ENCODE data around the gene SMIM38. TPM values are rescaled to one million over a fixed set of nuclear protein-coding genes. Genes with fewer than 3 reads are reported as not detected.
A peak's percentile ranks its signal among the peaks of the same experiment; 100 is the strongest.
"Not testable (repeated sequence)": the region's sequence is repeated elsewhere in the genome, so short reads cannot be mapped to it uniquely, and the experiment has no call there.

Gene SMIM38
- total RNA-seq, 1 donor from 2014 or later = 1.1 TPM

- DNase-seq (ENCODE audit: low spot score) = no peak
These were observed 33.5 kb upstream of the SMIM38 start for GRCh38 chr11:69122326-69122629.

- DNase-seq (ENCODE audit: low spot score) = peak; percentile 90
These were observed 32.9 kb upstream of the SMIM38 start for GRCh38 chr11:69122630-69123431.

GRCh38 chr11:69123593-69124545 lies 31.9 kb upstream of the SMIM38 start:
- DNase-seq (ENCODE audit: low spot score) = no peak

GRCh38 chr11:69125861-69126260 lies 29.9 kb upstream of the SMIM38 start:
- DNase-seq (ENCODE audit: low spot score) = no peak

- no peak for DNase-seq (ENCODE audit: low spot score)
These were observed 29.4 kb upstream of the SMIM38 start for GRCh38 chr11:69126286-69126685.

- DNase-seq (ENCODE audit: low spot score) = no peak
These were observed 28.5 kb upstream of the SMIM38 start for GRCh38 chr11:69127081-69127850.

- DNase-seq (ENCODE audit: low spot score) = no peak
These were observed 27.9 kb upstream of the SMIM38 start for GRCh38 chr11:69127884-69128283.

GRCh38 chr11:69129053-69129452 lies 26.7 kb upstream of the SMIM38 start:
- DNase-seq (ENCODE audit: low spot score) = no peak

- DNase-seq (ENCODE audit: low spot score) = no peak
These were observed 26.1 kb upstream of the SMIM38 start for GRCh38 chr11:69129647-69130046.

- no peak for DNase-seq (ENCODE audit: low spot score)
These were observed 25.1 kb upstream of the SMIM38 start for GRCh38 chr11:69130654-69131053.

GRCh38 chr11:69131121-69131566 lies 24.6 kb upstream of the SMIM38 start:
- DNase-seq (ENCODE audit: low spot score) = no peak

GRCh38 chr11:69131644-69132300 lies 24.0 kb upstream of the SMIM38 start:
- DNase-seq (ENCODE audit: low spot score) = peak; percentile 82

- no peak for DNase-seq (ENCODE audit: low spot score)
These were observed 23.4 kb upstream of the SMIM38 start for GRCh38 chr11:69132301-69132670.

GRCh38 chr11:69133251-69133650 lies 22.5 kb upstream of the SMIM38 start:
- DNase-seq (ENCODE audit: low spot score) = no peak

GRCh38 chr11:69134182-69134581 lies 21.6 kb upstream of the SMIM38 start:
- DNase-seq (ENCODE audit: low spot score) = not testable (repeated sequence)

- DNase-seq (ENCODE audit: low spot score) = no peak
These were observed 20.8 kb upstream of the SMIM38 start for GRCh38 chr11:69134957-69135356.

GRCh38 chr11:69135420-69136363 lies 20.0 kb upstream of the SMIM38 start:
- DNase-seq (ENCODE audit: low spot score) = no peak

- DNase-seq (ENCODE audit: low spot score) = no peak
These were observed 19.3 kb upstream of the SMIM38 start for GRCh38 chr11:69136471-69136870.

- no peak for DNase-seq (ENCODE audit: low spot score)
These were observed 18.4 kb upstream of the SMIM38 start for GRCh38 chr11:69137151-69137844.

- DNase-seq (ENCODE audit: low spot score) = no peak
These were observed 17.5 kb upstream of the SMIM38 start for GRCh38 chr11:69138265-69138664.

Data from ureter (tissue), 1 donor.